Vagina (tissue), 2 donors: ENCODE results near the gene TUBA3D. TPM values are rescaled to one million over a fixed set of nuclear protein-coding genes. Genes with fewer than 3 reads are reported as not detected.
"Not testable (repeated sequence)": the region's sequence is repeated elsewhere in the genome, so short reads cannot be mapped to it uniquely, and the experiment has no call there.

ENCODE experiments used
- DNase-seq, 2 donors: peaks; one replicate each; pipeline ENCODE4 v3.0.0-alpha.2; 2017; ENCODE audit errors: extremely low spot score in 2 of 2
- H3K27ac ChIP-seq: fragments of 200-600 bp; sonication (generic); one replicate; pipeline ENCODE4 v1.5.1; 2019
- H3K27me3 ChIP-seq: fragments of 200-600 bp; sonication (generic); one replicate; pipeline ENCODE4 v1.5.1; 2019
- H3K36me3 ChIP-seq, 2 donors: fragments of 200-600 bp; sonication (generic); one replicate each; pipeline ENCODE4 v1.5.1; 2017 to 2019
- H3K4me1 ChIP-seq: fragments of 200-600 bp; sonication (generic); one replicate; pipeline ENCODE4 v1.5.1; 2019
- H3K4me3 ChIP-seq, 2 donors: fragments of 200-600 bp; sonication (generic); 1 replicate in 1 of 2; 2 replicates in 1 of 2; pipeline ENCODE4 v1.5.1; 2016 to 2019
- H3K9me3 ChIP-seq: fragments of 200-600 bp; sonication (generic); one replicate; pipeline ENCODE4 v1.5.1; 2019
- POLR2A ChIP-seq, 2 donors: fragments of 450-650 bp; IDR thresholded peaks; one replicate each; pipeline ENCODE4 v1.6.1; 2017; ENCODE audit warnings: antibody characterized with exemption in 2 of 2, mild to moderate bottlenecking in 2 of 2, moderate library complexity in 2 of 2
- POLR2AphosphoS5 ChIP-seq, 2 donors: sonication (generic); formaldehyde crosslinking; IDR thresholded peaks; one replicate each; pipeline ENCODE4 v1.9.0; 2017; ENCODE audit warnings: antibody characterized with exemption in 2 of 2, mild to moderate bottlenecking in 2 of 2, low read depth in 1 of 2; ENCODE audit not compliant: insufficient read depth in 1 of 2
- intact Hi-C: fragments of 100-400 bp; cut with DNase I; formaldehyde crosslinking; loops from one replicate; pipeline ENCODE4 v1.15.1; 2023
- total RNA-seq: library from RNA; depleted of rRNA; stranded (reverse); fragments of >200 nt; gene quantifications from one replicate; pipeline ENCODE4 v1.2.3, GENCODE V29; 2016
- TF ChIP-seq, protein P1 (sequence below), 3 experiments: fragments of 450-650 bp in 2 of 3; fragments of 200-600 bp in 1 of 3; sonication (generic) in 1 of 3; IDR thresholded peaks; one replicate each; pipeline ENCODE4 v1.5.1; 2017 to 2019; ENCODE audit warnings: antibody characterized with exemption in 3 of 3, mild to moderate bottlenecking in 2 of 3, moderate library complexity in 2 of 3

Gene TUBA3D
- total RNA-seq, 1 donor from 2014 or later = 0.74 TPM

- TF ChIP-seq POLR2AphosphoS5 (IDR thresholded peaks at IDR 0.05; ENCODE audit: insufficient read depth in 1 of 2, low read depth in 1 of 2) (no peak), POLR2A (IDR thresholded peaks at IDR 0.05) (no peak)
- TF ChIP-seq, protein P1, sequence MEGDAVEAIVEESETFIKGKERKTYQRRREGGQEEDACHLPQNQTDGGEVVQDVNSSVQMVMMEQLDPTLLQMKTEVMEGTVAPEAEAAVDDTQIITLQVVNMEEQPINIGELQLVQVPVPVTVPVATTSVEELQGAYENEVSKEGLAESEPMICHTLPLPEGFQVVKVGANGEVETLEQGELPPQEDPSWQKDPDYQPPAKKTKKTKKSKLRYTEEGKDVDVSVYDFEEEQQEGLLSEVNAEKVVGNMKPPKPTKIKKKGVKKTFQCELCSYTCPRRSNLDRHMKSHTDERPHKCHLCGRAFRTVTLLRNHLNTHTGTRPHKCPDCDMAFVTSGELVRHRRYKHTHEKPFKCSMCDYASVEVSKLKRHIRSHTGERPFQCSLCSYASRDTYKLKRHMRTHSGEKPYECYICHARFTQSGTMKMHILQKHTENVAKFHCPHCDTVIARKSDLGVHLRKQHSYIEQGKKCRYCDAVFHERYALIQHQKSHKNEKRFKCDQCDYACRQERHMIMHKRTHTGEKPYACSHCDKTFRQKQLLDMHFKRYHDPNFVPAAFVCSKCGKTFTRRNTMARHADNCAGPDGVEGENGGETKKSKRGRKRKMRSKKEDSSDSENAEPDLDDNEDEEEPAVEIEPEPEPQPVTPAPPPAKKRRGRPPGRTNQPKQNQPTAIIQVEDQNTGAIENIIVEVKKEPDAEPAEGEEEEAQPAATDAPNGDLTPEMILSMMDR (IDR thresholded peaks at IDR 0.05) = no peak
- intact Hi-C loops = no loop called here
- no peak for DNase-seq
These were observed 30.0 kb upstream of the TUBA3D start for GRCh38 chr2:131445896-131446295.

DNA sequence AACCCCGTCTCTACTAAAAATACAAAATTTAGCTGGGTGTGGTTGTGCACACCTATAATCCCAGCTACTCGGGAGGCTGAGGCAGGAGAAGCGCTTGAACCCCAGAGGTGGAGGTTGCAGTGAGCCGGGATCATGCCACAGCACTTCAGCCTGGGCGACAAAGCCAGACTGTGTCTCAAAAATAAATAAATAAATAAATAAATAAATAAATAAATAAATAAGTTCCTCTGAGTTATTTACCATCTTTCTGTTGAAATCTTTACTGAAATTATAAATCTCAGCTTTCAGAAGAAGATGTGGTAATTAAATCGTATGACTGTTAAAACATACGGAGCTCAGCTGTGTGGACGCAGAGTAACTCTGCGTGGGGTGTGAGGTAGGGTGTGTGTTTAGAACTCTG lies 27.9 kb upstream of the TUBA3D start:
- intact Hi-C loops, H3K9me3 ChIP-seq, H3K27me3 ChIP-seq, H3K4me3 ChIP-seq, H3K27ac ChIP-seq, DNase-seq, H3K36me3 ChIP-seq, H3K4me1 ChIP-seq: not testable (repeated sequence)

More at GRCh38 chr2:131445896-131446295, 30.0 kb upstream of the TUBA3D start:
- Histone ChIP-seq H3K27me3 (no peaks in the 10 kb centered on the region), H3K4me1 (no peaks in the 10 kb centered on the region), H3K36me3 (no peaks in the 10 kb centered on the region), H3K4me3 (no peak overlapping the region), H3K9me3 (no peaks in the 10 kb centered on the region), H3K27ac (no peak overlapping the region)

DNA sequence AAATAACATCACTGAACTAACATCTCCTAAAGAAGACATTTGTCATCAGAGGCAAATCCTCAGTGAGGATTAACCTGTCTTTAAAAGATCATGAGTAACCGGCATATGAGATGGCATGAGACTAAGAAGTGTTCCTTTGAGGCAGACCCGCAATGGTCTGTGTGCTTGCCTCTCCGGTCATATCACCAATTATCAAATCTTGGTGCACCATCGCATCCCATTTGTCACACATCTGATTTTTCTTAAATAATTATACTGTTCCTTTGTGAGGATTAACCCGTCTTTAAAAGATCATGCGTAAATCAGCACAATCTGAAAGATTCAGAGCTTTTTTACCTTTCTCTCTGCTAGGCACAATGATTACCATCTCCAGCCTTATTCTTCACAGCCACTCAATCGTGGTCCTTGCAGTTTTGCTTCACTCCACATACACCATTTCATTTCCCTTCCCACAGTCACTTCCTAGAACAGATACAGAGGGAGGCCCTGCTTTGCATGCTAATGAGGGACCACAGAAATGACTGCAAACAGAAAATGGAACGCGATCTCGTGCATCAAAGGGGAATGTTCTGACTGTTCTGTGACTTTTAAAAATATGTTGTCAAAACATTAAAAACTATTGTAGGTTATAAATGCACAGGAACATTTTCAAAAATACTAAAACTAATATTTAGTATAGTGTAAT lies 24.5 kb upstream of the TUBA3D start:
- H3K9me3 ChIP-seq, DNase-seq, H3K27ac ChIP-seq, H3K4me1 ChIP-seq, H3K4me3 ChIP-seq, H3K36me3 ChIP-seq, intact Hi-C loops, H3K27me3 ChIP-seq: not testable (repeated sequence)

DNA sequence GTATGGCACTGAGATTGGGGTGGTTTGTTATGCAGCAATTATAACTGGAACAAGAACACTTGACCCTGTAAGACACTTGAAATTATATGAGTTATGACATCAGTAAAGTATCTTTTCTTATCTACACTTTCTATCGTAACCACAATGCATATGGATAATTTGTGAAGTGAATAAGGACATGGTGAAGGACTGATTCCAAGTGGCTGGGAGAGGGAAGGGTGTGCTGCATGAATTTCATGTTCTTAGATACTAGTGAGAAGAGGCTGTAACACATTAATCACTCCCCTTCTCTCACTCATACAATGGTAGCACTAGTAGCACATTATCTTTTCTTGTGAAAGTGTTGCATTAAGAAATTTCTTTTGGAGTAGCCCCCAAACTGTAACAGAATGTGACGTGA lies 21.0 kb upstream of the TUBA3D start:
- intact Hi-C loops, DNase-seq: not testable (repeated sequence)

GRCh38 chr2:131467722-131468121 lies 8.2 kb upstream of the TUBA3D start:
- H3K27me3 ChIP-seq, H3K9me3 ChIP-seq, H3K36me3 ChIP-seq, H3K4me1 ChIP-seq, H3K27ac ChIP-seq, intact Hi-C loops, DNase-seq, H3K4me3 ChIP-seq: not testable (repeated sequence)

More for the DNA sequence above, 21.0 kb upstream of the TUBA3D start:
- H3K27ac ChIP-seq, H3K4me1 ChIP-seq, H3K27me3 ChIP-seq, H3K4me3 ChIP-seq, H3K36me3 ChIP-seq, H3K9me3 ChIP-seq: not testable (repeated sequence)

DNA sequence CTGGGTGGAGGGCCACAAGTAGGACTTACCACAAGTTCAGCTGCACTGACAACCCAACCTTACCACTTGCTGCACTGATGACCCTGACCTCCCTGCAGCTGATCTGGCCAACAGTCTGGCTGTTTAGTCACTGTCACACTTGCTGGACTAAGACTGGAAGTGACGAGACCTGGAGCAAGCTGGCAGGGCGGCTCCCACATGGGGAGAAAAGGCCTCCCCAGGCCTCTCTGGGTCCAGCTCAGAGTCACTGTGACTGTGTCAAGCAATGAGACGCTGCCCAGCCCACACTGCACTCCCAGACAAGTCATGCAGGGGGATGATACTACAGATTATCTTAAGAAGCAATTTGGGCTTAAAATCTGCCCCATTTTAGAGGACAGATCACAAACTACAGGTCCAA lies 5.0 kb upstream of the TUBA3D start:
- H3K27ac ChIP-seq, H3K36me3 ChIP-seq, H3K4me3 ChIP-seq, DNase-seq, H3K9me3 ChIP-seq, intact Hi-C loops, H3K27me3 ChIP-seq, H3K4me1 ChIP-seq: not testable (repeated sequence)

DNA sequence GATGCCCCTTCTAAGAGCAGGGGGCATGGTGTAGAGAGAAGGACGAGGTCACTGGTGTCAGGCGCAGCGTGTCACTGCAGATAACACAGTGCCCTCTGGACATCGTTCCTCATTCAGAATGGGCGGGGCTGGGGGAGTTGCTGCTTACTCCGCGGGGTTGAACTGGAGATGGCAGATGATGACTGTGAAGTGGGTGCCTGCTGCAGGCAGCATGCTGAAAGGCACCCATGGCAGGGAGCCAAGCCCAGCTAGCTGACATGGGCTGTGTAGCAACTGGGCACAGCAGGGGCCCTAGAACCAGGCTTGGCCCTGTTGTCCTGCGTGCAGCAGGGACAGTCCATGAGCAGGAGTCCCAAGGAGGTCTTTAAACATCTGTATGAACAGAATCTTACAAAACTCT lies 4.3 kb upstream of the TUBA3D start:
- H3K9me3 ChIP-seq, DNase-seq, intact Hi-C loops, H3K4me1 ChIP-seq, H3K27me3 ChIP-seq, H3K36me3 ChIP-seq, H3K4me3 ChIP-seq, H3K27ac ChIP-seq: not testable (repeated sequence)

DNA sequence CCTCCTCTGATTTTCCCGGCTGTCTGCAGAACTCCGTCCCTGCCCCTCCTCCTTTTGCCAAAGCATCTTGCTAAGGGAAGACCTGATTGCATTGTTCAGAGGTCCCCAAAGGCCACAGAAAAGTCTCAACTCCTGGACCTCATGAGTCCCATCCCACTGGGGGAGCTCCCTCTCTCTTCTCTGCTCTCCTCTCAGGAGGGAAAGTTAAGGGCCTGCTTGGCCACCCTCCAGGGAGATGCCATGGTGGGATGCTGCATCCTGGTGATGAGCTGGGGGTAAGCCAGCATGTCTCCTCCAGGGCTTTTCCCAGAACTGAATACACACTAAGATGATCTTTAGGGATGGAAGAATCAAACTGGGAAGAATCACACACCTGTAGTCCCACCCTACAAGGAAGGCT lies 2.7 kb upstream of the TUBA3D start:
- H3K27ac ChIP-seq, intact Hi-C loops, DNase-seq, H3K4me1 ChIP-seq, H3K4me3 ChIP-seq, H3K36me3 ChIP-seq, H3K27me3 ChIP-seq, H3K9me3 ChIP-seq: not testable (repeated sequence)

DNA sequence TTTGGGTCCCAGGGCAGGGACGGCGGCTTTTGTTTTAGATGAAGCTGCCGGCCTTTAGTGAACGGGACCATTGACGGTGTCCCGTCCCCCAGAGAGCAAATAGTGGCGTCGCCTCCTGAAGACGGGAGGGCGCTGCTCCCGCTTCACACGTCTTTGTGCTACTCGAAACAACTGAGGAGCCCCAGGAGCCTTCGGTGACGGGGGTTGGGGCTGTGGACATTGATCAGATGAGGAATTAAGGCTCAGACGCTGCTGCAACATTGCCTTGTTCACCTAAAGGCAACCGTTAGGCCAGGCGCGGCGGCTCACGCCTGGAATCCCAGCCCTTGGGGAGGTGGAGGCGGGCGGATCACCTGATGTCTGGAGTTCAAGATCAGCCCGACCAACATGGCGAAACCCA lies 444 bp downstream of the TUBA3D start:
- H3K4me3 ChIP-seq, intact Hi-C loops, H3K9me3 ChIP-seq, H3K27ac ChIP-seq, H3K27me3 ChIP-seq, H3K4me1 ChIP-seq, H3K36me3 ChIP-seq: not testable (repeated sequence)
- peak in 1 of 2 donors; percentile 27 for DNase-seq

DNA sequence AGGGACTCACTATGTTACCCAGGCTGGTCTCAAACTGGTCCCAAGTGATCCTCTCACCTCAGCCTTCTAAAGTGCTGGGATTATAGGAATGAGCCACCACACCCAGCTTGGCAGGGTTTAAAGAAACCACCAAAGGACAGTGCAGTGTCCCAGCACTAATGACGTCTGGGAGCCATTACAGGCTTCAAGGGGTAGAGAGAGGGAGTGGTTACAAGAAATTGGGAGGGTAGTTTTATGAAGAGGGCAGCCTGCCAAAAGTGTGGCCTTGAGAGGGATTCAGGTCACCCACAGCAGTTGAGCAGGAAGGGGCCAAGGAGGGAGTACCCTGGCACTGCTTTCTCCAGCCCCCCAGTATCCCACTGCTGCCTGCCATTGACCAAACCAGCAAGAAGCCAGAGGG lies 1.3 kb downstream of the TUBA3D start:
- intact Hi-C loops = not testable (repeated sequence)

GRCh38 chr2:131478074-131478849 lies 2.3 kb downstream of the TUBA3D start:
- H3K27ac ChIP-seq, H3K27me3 ChIP-seq, H3K4me3 ChIP-seq, H3K4me1 ChIP-seq, DNase-seq, intact Hi-C loops, H3K9me3 ChIP-seq, H3K36me3 ChIP-seq: not testable (repeated sequence)

More for the DNA sequence above, 1.3 kb downstream of the TUBA3D start:
- not testable (repeated sequence) for H3K27ac ChIP-seq, DNase-seq, H3K27me3 ChIP-seq, H3K36me3 ChIP-seq, H3K9me3 ChIP-seq, H3K4me1 ChIP-seq, H3K4me3 ChIP-seq

DNA sequence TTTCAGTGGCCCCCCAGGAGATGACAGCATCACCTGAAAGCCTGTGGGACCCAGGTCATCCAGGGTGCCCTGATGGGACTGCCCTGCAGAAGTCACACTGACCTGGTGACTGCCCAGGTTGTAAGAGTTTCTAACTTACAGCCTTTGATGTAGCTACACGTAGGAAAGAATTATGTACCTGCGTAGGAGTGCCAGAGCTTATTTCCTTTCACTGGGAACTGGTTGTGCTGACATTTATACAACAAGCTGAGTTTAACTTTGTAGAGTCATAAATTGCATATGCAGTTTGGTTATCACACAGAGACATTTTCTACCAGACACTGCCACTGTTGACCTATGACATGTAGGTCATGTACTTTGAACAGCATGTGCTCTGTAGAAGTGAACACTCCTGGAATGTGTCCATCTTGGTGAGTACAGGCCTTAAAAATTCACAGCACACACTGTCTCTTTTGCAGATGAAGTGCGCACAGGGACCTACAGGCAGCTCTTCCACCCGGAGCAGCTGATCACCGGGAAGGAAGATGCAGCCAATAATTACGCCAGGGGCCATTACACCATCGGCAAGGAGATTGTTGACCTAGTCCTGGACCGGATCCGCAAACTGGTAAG lies 3.0 kb downstream of the TUBA3D start:
- H3K9me3 ChIP-seq, H3K27ac ChIP-seq, H3K36me3 ChIP-seq, intact Hi-C loops, H3K4me3 ChIP-seq, DNase-seq, H3K27me3 ChIP-seq, H3K4me1 ChIP-seq: not testable (repeated sequence)
